Sciatic nerve (tissue), 2 donors: Measurements from ENCODE around the gene TRIL. TPM values are rescaled to one million over a fixed set of nuclear protein-coding genes. Genes with fewer than 3 reads are reported as not detected.

Source experiments
- ATAC-seq: fragments of 200-7000 bp; cut with Tn5 transposase; one replicate; pipeline ENCODE4 v1.9.1; 2020; ENCODE audit warnings: mild to moderate bottlenecking, moderate library complexity
- DNase-seq: peaks from one replicate; pipeline ENCODE4 v3.0.0-alpha.2; 2020; ENCODE audit warnings: low spot score
- intact Hi-C: fragments of 100-400 bp; cut with DNase I; formaldehyde crosslinking; loops from one replicate; pipeline ENCODE4 v1.14.2; 2022
- total RNA-seq: library from RNA; stranded (reverse); fragmentation: NEBNext Ultra II Directional; extraction: Animal tissue kit (Norgen Biotek cat#: 25700); gene quantifications from one replicate; pipeline ENCODE4 v1.2.1, GENCODE V29; 2021
- donor health status: DM: no; HTN: no; CAD: no.
- donor health status: DM: no; HTN: no; CAD: no.

The TRIL gene
- total RNA-seq, 1 donor from 2014 or later: 9.7 TPM

DNA sequence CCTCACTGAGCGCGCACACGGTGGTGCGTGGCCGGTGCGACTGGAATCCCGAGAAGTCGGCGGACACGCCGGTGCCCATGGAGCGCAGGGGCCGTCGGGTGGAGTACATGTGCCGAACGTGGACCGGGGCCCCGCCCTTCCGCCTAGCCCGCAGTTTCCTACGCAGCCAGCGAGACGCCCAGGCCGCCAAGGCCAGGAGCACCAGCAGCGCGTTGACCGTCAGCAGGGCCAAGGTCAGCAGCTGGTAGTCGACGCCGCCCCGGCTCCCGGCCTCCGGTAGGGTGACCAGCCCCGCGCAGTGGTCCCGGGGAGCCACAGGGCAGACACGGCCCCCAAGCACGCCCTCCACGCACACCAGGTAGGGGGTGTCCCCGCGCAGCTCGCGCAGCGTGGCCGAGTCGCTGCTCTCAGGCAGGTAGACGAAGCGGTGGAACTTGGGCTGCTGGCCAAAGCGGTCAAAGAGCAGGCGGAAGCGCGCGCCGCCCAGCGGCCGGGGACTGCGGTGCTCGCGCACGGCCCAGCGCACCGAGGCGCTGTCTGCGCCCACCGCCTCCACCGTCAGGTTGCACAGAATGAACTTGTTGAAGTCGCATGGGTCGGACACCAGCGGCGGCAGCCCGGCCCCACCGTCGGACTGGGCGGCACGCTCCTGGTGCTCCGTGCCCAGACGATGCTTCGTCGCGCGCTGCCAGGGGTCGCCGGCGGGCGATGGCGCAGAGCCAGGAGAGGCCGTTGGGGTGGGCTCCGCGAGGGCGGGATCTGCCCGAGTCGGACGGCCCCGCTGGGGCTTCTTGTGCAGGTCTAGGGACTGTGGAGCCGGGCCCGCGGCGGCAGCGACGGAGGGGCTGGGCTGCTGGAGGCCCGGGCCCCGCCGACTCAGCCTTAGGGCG is 2.2 kb downstream of the TRIL start:
- ATAC-seq: peak; percentile 38
- peak; percentile 85 for DNase-seq
- intact Hi-C loops: no loop called here

- ATAC-seq: no peak
- no peak for DNase-seq
- intact Hi-C loops: no loop called here
Measured at GRCh38 chr7:28955356-28955717, 2.8 kb downstream of the TRIL start.

DNA sequence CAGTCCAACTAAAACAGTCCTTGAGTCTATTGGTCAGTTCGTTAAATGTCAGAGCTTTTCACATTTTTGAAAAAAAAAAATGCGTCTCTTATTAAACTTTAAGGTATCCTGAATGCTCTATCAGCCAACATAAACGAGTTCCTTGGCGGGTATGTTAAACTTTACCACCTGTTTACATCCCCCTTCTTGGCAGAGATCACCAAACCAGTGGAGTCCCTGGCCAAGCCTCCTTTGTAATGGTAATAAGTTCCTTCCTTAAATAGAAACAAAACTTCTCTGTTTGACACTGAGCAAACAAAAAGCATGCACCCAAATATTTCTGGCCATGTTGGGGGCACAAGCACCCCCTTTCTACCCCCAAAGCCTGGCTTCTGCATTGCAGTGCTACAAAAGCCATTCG is 3.2 kb downstream of the TRIL start:
- intact Hi-C loops: no loop called here

GRCh38 chr7:28954471-28954870 is 3.7 kb downstream of the TRIL start:
- intact Hi-C loops: no loop called here
- DNase-seq: no peak
- ATAC-seq: no peak

More for the DNA sequence above, 3.2 kb downstream of the TRIL start:
- DNase-seq: no peak
- ATAC-seq: no peak

GRCh38 chr7:28953633-28954032 is 4.5 kb downstream of the TRIL start:
- intact Hi-C loops: no loop called here
- no peak for DNase-seq
- no peak for ATAC-seq

- DNase-seq: no peak
- intact Hi-C loops: no loop called here
- no peak for ATAC-seq
Measured at GRCh38 chr7:28942168-28942567, 16.0 kb downstream of the TRIL start.

GRCh38 chr7:28941633-28942032 is 16.5 kb downstream of the TRIL start:
- ATAC-seq (no peak), DNase-seq (no peak)
- intact Hi-C loops: no loop called here

- DNase-seq: no peak
- intact Hi-C loops: no loop called here
- no peak for ATAC-seq
Measured at GRCh38 chr7:28940741-28941384, 17.3 kb downstream of the TRIL start.

DNA sequence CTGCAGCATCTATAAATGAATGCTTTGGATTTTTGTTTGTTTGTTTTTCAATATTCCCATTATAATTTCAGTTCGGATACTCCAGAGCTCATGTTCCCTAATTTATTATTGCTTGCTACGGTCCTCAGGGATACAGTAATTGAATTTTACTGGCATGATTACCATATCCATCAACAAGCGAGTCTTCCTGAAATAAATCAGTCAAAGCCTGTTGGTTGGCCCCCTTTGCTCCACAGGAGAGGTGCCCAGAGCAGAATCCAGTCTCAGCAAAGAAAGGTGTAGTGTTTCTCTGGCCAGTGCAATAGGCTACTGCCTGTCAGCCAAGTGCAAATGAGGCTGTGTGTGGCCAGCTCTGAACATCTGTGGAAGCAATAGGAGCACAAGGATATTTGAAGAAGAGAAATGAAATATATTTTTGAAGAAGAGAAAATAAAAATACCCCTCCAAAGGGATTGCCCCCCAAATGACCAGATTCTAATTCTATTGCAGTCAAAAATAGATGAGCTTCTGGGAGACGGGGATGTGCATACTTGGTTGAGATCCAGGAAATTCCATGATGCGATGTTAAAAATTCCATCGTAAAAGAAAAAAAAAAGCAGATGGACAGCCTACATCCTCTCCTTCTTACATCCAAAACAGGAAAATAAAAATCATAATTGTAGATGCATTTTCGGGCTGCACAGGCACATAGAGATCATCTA is 18.1 kb downstream of the TRIL start:
- DNase-seq (no peak), ATAC-seq (no peak)
- intact Hi-C loops: no loop called here

- intact Hi-C loops: no loop called here
- ATAC-seq (no peak), DNase-seq (no peak)
Measured at GRCh38 chr7:28939367-28939766, 18.8 kb downstream of the TRIL start.

DNA sequence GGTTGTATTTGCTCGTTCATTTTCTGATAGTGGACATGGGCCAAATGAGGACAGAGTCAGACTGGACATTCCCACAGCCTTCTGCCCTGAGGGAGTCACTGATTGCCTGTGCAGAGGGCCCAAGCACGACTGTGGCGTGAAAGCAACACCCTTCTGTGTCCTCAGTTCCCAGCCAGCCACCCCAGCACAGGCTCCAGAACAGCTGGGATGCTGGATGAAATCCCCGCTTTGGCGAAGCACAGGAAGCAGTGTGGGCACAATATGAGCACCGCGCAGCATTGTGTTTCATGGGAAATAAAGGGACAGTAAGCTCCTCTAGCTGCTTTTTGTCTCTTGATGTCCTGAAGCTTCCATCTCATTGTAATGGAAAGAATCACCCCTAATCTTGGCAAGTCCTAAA is 20.5 kb downstream of the TRIL start:
- ATAC-seq: no peak
- intact Hi-C loops: no loop called here
- no peak for DNase-seq

DNA sequence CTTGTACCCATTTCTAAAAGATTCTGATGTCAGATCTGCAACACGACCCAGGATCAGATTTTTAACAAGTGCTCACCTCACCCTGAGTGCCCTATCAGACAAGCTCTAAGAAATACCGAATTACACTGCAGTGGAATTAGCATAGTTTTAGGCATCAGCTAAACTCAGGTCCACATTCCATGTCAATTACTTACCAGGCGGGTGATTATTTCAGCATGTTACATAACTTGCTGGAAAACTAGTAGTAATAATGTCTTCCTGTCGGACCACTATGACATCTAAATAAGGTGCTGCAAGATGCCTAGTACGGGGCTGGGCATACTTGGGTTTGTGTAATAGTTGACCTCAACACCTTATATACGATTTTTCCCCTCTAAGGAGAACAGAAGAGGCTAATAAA is 21.0 kb downstream of the TRIL start:
- ATAC-seq: no peak

DNA sequence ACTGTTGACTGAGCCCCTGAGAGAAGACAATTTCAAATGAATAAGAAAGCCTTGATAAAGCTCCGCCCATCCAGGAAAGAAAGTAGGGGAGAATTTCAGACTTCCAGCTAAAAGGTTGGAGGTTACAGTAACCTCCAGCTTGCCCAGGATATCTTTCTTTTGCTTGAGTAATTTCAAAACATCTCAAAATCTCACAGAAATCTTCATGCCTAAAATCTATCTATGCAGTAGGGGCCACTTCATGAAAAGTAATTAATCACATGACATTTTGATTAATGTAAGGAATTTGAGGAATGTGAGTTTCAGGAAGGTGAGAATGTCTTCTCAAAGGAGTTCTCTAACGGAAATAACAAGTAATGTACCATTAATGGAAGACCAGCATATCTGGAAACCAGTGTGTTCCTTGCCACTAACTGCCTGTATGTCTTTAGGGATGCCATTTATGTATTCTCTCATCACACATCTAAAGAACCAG is 24.2 kb downstream of the TRIL start:
- intact Hi-C loops: loop anchor here (1.0 kb wide), 1 partner anchor 465 kb away; no protein-coding TSS in a partner anchor
- ATAC-seq (no peak), DNase-seq (no peak)

More for the DNA sequence above, 21.0 kb downstream of the TRIL start:
- DNase-seq: no peak
- intact Hi-C loops: no loop called here

DNA sequence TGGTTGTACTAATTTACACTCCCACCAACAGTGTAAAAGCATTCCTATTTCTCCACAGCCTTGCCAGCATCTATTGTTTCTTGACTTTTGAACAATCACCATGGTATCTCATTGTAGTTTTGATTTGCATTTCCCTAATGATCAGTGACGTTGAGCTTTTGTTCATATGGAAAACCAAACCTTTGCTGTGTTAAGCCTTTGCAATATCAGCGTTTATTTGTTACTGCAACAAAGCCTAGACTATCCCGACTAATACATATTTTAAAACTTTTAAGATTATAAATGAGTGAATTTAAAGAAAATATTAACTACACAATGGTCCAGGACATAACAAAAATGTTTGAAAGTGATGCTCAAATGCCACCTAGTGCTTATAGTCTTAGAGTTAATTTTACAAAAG is 26.6 kb downstream of the TRIL start:
- intact Hi-C loops: no loop called here
- ATAC-seq (no peak), DNase-seq (no peak)

- DNase-seq (peak; percentile 75), ATAC-seq (peak; percentile 95)
- intact Hi-C loops: loop anchor here (5.0 kb wide), 1 partner anchor 180 kb away; no protein-coding TSS in a partner anchor
Measured at GRCh38 chr7:28926871-28927597, 31.1 kb downstream of the TRIL start.

GRCh38 chr7:28922624-28923331 is 35.4 kb downstream of the TRIL start:
- peak; percentile 88 for DNase-seq
- intact Hi-C loops: no loop called here
- peak; percentile 71 for ATAC-seq

DNA sequence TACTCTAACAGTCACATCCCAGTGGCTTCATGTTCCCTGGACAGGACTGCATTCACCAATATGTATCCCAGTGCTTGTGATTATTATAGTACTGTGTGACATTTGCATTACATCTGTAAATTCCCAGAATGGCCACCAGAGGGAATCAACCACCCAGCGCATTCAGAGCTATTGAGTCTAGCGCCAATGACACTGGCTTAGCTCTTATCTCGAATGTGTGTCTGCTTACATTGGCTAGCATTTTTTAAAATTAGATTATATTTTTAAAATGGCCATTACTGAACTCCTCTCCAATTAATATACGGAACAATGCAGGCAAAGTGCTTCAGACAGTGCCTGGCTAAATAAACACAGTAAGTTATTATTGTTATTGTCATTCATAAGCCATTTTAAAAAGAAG is 36.3 kb downstream of the TRIL start:
- DNase-seq (no peak), ATAC-seq (peak; percentile 87)
- intact Hi-C loops: no loop called here

DNA sequence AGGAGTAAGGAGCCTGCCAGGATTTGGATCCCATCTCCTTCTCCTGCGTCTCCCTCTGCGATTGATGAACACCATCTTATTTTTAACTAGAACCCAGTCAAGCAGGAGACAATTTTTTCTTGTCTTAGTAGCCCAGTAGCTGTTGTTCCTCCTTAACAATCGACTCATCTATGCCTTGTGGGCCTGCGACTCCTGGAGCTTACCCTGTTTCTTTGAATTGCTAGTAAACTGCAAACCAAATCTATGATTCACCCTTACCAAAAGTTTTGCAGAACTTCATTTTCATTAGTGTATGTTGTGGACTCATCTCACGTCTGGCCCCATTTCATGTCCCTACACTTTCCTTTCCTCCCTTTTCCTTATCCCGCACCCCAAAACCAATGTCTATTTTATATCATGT is 37.7 kb downstream of the TRIL start:
- intact Hi-C loops: no loop called here
- ATAC-seq (no peak), DNase-seq (no peak)
